ENCODE results near the gene SLC39A6. TPM values are rescaled to one million over a fixed set of nuclear protein-coding genes. Genes with fewer than 3 reads are reported as not detected.

The SLC39A6 gene
- total and polyA plus RNA-seq, 2 donors (not counting 3 experiments of a cell fraction or from before 2014, with no cell fraction given): 13.8 to 23.1 TPM

- H3K9ac ChIP-seq (replicated peaks; ENCODE audit: extremely low read depth, insufficient read depth, low read length): no peak overlapping the region
- POLR2A ChIA-PET: no interaction called here
- no peak overlapping the region for H2AFZ ChIP-seq (ENCODE audit: low read depth, low read length)
- intact Hi-C loops (cut with micrococcal nuclease): no loop called here
- peaks cover 5 to 13% of the 10 kb centered on the region in 2 experiments for H3K36me3 ChIP-seq (ENCODE audit: control insufficient read depth in 2 of 2, extremely low read depth in 1 of 2, insufficient read depth in 2 of 2, low read length in 2 of 2)
- no TSS peak for BruUV-seq (replicated peaks)
- no peaks in the 10 kb centered on the region for H3K9me1 ChIP-seq (replicated peaks; ENCODE audit: control insufficient read depth, extremely low read depth, insufficient read depth, low read length)
- no peak for DNase-seq (ENCODE audit: low read depth, low spot score)
- H3K27me3 ChIP-seq (ENCODE audit: control insufficient read depth in 2 of 2, insufficient read depth in 2 of 2, low read length in 2 of 2): no peaks in the 10 kb centered on the region
- peaks cover 12% of the 10 kb centered on the region for H3K4me1 ChIP-seq (ENCODE audit: control insufficient read depth, extremely low read depth, insufficient read depth, low read length)
- peak overlapping the region; percentile 7 for H3K27ac ChIP-seq (ENCODE audit: insufficient read depth, low read depth, low read length)
- no peaks in the 10 kb centered on the region for H4K20me1 ChIP-seq (replicated peaks; ENCODE audit: control insufficient read depth, extremely low read depth, insufficient read depth, low read length)
- CTCF ChIA-PET: interaction anchor here (1.0 kb wide), 1 partner anchor 9 kb away, joined by 3 read pairs; no protein-coding TSS in a partner anchor
- dilution Hi-C loops (cut with MboI; ENCODE audit: extremely low pct_ligation_motif_present, low sequenced_read_pairs): no loop called here
- H3K9me3 ChIP-seq (replicated peaks; ENCODE audit: control insufficient read depth, insufficient read depth, low read length): no peaks in the 10 kb centered on the region
- no peak overlapping the region for H3K4me2 ChIP-seq (ENCODE audit: insufficient read depth, low read length)
- H3K4me3 ChIP-seq (replicated peaks in 1 of 3; ENCODE audit: insufficient read depth in 1 of 3, low read depth in 1 of 3, low read length in 3 of 3): no peak overlapping the region
- TF ChIP-seq FOS (IDR thresholded peaks at IDR 0.05; ENCODE audit: borderline replicate concordance, insufficient read depth, low read length) (no peak), MYC (IDR thresholded peaks at IDR 0.05; ENCODE audit: low read depth, low read length) (no peak), GATA2 (IDR thresholded peaks at IDR 0.05; ENCODE audit: insufficient read depth, insufficient read length, low read depth, low read length) (no peak), POLR2AphosphoS5 (IDR thresholded peaks at IDR 0.05; ENCODE audit: insufficient read depth, low read depth, low read length) (no peak), CTCF (IDR thresholded peaks at IDR 0.05; ENCODE audit: extremely low read depth in 1 of 2, insufficient read depth in 1 of 2, low read depth in 1 of 2, low read length in 2 of 2) (no peak), MAX (IDR thresholded peaks at IDR 0.05; ENCODE audit: insufficient read depth, insufficient read length) (no peak), JUN (IDR thresholded peaks at IDR 0.05; ENCODE audit: borderline replicate concordance, insufficient read depth, insufficient read length, low read depth) (no peak), EZH2 (IDR thresholded peaks at IDR 0.05; ENCODE audit: borderline replicate concordance, low read depth, low read length, severe bottlenecking) (no peak), POLR2A (IDR thresholded peaks at IDR 0.05; ENCODE audit: low read depth, low read length) (no peak)
- FAIRE-seq: peak; percentile 66
- H3K79me2 ChIP-seq (ENCODE audit: control insufficient read depth, insufficient read depth, low read length): no peaks in the 10 kb centered on the region
Measured at GRCh38 chr18:36167692-36168218, 38.6 kb upstream of the SLC39A6 start.
